ENCODE data around the gene FBXO48. TPM values are rescaled to one million over a fixed set of nuclear protein-coding genes. Genes with fewer than 3 reads are reported as not detected.

The FBXO48 gene
- total RNA-seq, 1 donor from 2014 or later, result 1.7 TPM

DNA sequence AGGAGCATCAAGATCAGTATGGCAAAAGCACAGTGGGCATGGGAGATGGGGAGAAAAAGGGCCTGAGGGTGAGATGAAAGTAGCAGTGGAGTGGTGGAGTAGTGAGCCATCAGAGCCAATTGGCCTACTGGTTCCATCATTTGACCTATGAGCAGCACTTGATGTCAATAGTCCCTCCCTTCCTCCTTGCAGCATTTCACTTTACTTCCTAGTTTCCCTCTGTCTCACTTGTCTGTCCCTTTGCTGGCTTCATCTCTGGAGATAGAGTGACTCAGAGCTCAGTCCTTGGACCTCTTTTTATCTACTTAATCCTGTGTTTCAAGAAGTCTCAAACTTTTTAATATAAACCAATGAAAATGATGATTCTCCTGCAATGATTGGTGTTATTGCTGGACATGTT is 32.1 kb downstream of the FBXO48 start:
- no peak for DNase-seq (ENCODE audit: low read depth, low spot score)
- Mint-ChIP-seq H3K27me3 (ENCODE audit: low read depth) (peaks cover 3% of the 10 kb centered on the region), H3K9me3 (no peaks in the 10 kb centered on the region), H3K4me1 (no peaks in the 10 kb centered on the region), H3K4me3 (no peak overlapping the region), H3K27ac (ENCODE audit: unreplicated experiment) (no peak overlapping the region), H3K36me3 (ENCODE audit: low read depth) (no peaks in the 10 kb centered on the region)
- TF ChIP-seq, protein P1, sequence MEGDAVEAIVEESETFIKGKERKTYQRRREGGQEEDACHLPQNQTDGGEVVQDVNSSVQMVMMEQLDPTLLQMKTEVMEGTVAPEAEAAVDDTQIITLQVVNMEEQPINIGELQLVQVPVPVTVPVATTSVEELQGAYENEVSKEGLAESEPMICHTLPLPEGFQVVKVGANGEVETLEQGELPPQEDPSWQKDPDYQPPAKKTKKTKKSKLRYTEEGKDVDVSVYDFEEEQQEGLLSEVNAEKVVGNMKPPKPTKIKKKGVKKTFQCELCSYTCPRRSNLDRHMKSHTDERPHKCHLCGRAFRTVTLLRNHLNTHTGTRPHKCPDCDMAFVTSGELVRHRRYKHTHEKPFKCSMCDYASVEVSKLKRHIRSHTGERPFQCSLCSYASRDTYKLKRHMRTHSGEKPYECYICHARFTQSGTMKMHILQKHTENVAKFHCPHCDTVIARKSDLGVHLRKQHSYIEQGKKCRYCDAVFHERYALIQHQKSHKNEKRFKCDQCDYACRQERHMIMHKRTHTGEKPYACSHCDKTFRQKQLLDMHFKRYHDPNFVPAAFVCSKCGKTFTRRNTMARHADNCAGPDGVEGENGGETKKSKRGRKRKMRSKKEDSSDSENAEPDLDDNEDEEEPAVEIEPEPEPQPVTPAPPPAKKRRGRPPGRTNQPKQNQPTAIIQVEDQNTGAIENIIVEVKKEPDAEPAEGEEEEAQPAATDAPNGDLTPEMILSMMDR (conservative IDR thresholded peaks at IDR 0.05), result no peak

GRCh38 chr2:68432696-68433658 is 34.1 kb downstream of the FBXO48 start:
- no peak for DNase-seq (ENCODE audit: low read depth, low spot score)
- Mint-ChIP-seq H3K4me3 (no peak overlapping the region), H3K27me3 (ENCODE audit: low read depth) (no peaks in the 10 kb centered on the region), H3K27ac (ENCODE audit: unreplicated experiment) (no peak overlapping the region), H3K4me1 (no peaks in the 10 kb centered on the region), H3K9me3 (no peaks in the 10 kb centered on the region), H3K36me3 (ENCODE audit: low read depth) (no peaks in the 10 kb centered on the region)
- TF ChIP-seq, protein P1 (conservative IDR thresholded peaks at IDR 0.05), result no peak

DNA sequence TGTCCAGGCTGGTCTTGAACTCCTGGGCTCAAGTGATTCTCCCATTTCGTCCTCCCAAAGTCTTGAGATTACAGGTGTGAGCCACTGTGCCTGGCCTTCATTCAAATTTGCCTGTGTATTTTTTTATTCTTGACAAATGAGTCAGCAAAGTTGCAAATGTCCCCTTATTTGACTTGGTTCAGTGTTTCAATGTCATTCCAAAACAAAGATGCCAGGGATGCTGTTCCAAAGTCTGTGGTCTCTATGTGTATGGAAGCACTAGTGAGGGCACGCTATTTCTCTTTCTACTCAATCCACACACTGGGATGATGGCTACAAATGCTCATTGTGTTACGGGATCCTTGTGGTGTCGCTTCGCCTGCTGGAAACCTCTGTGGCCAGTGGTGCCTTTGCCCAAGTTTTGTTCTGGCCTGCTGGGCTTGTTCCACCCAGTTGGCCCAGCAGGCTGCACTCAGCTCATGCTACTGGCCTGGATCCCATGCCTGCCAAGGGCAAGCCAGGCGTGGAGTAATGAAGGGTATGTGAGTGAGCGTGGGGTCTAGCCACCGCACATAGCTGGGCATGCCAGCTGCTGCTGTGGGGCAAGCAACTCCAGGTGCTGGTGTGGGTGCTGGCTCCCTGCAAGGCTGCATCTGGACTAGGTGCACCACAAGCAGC is 35.6 kb downstream of the FBXO48 start:
- Mint-ChIP-seq H3K4me1 (no peaks in the 10 kb centered on the region), H3K4me3 (no peak overlapping the region), H3K36me3 (ENCODE audit: low read depth) (no peaks in the 10 kb centered on the region), H3K9me3 (no peaks in the 10 kb centered on the region), H3K27ac (ENCODE audit: unreplicated experiment) (no peak overlapping the region), H3K27me3 (ENCODE audit: low read depth) (no peaks in the 10 kb centered on the region)
- TF ChIP-seq, protein P1 (conservative IDR thresholded peaks at IDR 0.05), result no peak
- DNase-seq (ENCODE audit: low read depth, low spot score), result no peak

GRCh38 chr2:68429311-68429826 is 37.7 kb downstream of the FBXO48 start:
- H3K36me3 Mint-ChIP-seq (ENCODE audit: low read depth), result no peaks in the 10 kb centered on the region
- H3K27ac Mint-ChIP-seq (ENCODE audit: unreplicated experiment), result no peak overlapping the region
- TF ChIP-seq, protein P1 (conservative IDR thresholded peaks at IDR 0.05), result no peak
- DNase-seq (ENCODE audit: low read depth, low spot score), result no peak
- no peak overlapping the region for H3K4me3 Mint-ChIP-seq
- no peaks in the 10 kb centered on the region for H3K9me3 Mint-ChIP-seq
- H3K27me3 Mint-ChIP-seq (ENCODE audit: low read depth), result no peaks in the 10 kb centered on the region
- H3K4me1 Mint-ChIP-seq, result no peaks in the 10 kb centered on the region

DNA sequence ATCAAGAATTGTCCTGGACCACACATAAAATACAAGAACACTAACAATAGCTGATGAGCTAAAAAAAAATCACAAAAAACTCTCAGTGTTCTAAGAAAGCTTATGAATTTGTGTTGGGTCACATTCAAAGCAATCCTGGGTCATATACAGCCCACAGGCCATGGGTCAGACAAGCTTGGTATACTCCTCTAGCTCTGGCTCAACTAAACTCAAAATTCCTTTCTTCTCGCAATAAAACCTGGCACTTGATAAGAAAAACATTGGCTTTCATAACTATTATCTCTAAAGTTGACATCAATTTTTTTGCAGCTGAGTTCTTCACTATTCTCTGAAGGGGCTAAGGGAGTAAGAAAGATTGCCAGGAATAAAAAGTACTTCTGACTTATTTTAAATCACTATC is 38.3 kb downstream of the FBXO48 start:
- no peak overlapping the region for H3K4me3 Mint-ChIP-seq
- H3K4me1 Mint-ChIP-seq, result no peaks in the 10 kb centered on the region
- H3K36me3 Mint-ChIP-seq (ENCODE audit: low read depth), result no peaks in the 10 kb centered on the region
- no peaks in the 10 kb centered on the region for H3K27me3 Mint-ChIP-seq (ENCODE audit: low read depth)
- TF ChIP-seq, protein P1 (conservative IDR thresholded peaks at IDR 0.05), result no peak
- H3K9me3 Mint-ChIP-seq, result no peaks in the 10 kb centered on the region
- H3K27ac Mint-ChIP-seq (ENCODE audit: unreplicated experiment), result no peak overlapping the region
- no peak for DNase-seq (ENCODE audit: low read depth, low spot score)
